CD14-positive monocyte (primary cell): Measurements from ENCODE around the gene OXNAD1. TPM values are rescaled to one million over a fixed set of nuclear protein-coding genes. Genes with fewer than 3 reads are reported as not detected.
"Not testable (repeated sequence)": the region's sequence is repeated elsewhere in the genome, so short reads cannot be mapped to it uniquely, and the experiment has no call there.

Source experiments
- DNase-seq, 3 donors: peaks; one replicate each; pipeline ENCODE4 v3.0.0-alpha.2; 2011 to 2022
- H2AFZ ChIP-seq: 2 replicates; pipeline ENCODE4 v1.6.0; 2012; ENCODE audit warnings: mild to moderate bottlenecking, low read depth, low read length, inconsistent platforms; ENCODE audit not compliant: insufficient read depth, poor library complexity, severe bottlenecking
- H3K27ac ChIP-seq, 2 donors: 1 replicate in 1 of 2; 2 replicates in 1 of 2; pipeline ENCODE4 v1.5.1; 2012 to 2013; ENCODE audit warnings: low read length in 2 of 2, control low read depth in 1 of 2, inconsistent platforms in 1 of 2, low read depth in 1 of 2, mild to moderate bottlenecking in 1 of 2
- H3K27me3 ChIP-seq, 2 donors: one replicate each; pipeline versions ENCODE4 v1.6.0 to v1.6.1; 2011 to 2013; ENCODE audit warnings: low read length in 2 of 2; ENCODE audit not compliant: control insufficient read depth in 2 of 2, insufficient read depth in 2 of 2
- H3K36me3 ChIP-seq, 2 donors: replicated peaks in 1 of 2; 1 replicate in 1 of 2; 2 replicates in 1 of 2; pipeline versions ENCODE4 v1.5.1 to v1.6.1; 2012 to 2013; ENCODE audit warnings: low read length in 2 of 2, control low read depth in 1 of 2, inconsistent platforms in 1 of 2, mild to moderate bottlenecking in 1 of 2; ENCODE audit not compliant: insufficient read depth in 2 of 2, control insufficient read depth in 1 of 2
- H3K4me1 ChIP-seq, 2 donors: 1 replicate in 1 of 2; 2 replicates in 1 of 2; pipeline versions ENCODE4 v1.5.1 to v1.6.1; 2012 to 2013; ENCODE audit warnings: low read length in 2 of 2, control low read depth in 1 of 2, inconsistent platforms in 1 of 2, mild to moderate bottlenecking in 1 of 2, moderate library complexity in 1 of 2; ENCODE audit not compliant: insufficient read depth in 2 of 2, control insufficient read depth in 1 of 2
- H3K4me2 ChIP-seq: replicated peaks from 2 replicates; pipeline ENCODE3; 2012; ENCODE audit warnings: low read length, moderate library complexity, mild to moderate bottlenecking; ENCODE audit not compliant: poor library complexity, severe bottlenecking; ENCODE audit errors: extremely low read depth
- H3K4me3 ChIP-seq, 3 experiments: fragments of 200-600 bp in 1 of 3; sonication (generic) in 1 of 3; replicated peaks in 1 of 3; 1 replicate in 2 of 3; 2 replicates in 1 of 3; pipeline ENCODE4 v1.5.1; 2011 to 2013; ENCODE audit warnings: low read length in 3 of 3, mild to moderate bottlenecking in 3 of 3, control low read depth in 2 of 3, low read depth in 2 of 3, inconsistent platforms in 1 of 3, moderate library complexity in 1 of 3
- H3K79me2 ChIP-seq: 2 replicates; pipeline ENCODE4 v1.6.0; 2012; ENCODE audit warnings: mild to moderate bottlenecking, control low read depth, inconsistent platforms, low read length, moderate library complexity; ENCODE audit not compliant: insufficient read depth
- H3K9ac ChIP-seq: 2 replicates; pipeline ENCODE4 v1.6.0; 2017; ENCODE audit warnings: low read length, mild to moderate bottlenecking; ENCODE audit not compliant: insufficient read depth, poor library complexity, severe bottlenecking
- H3K9me3 ChIP-seq, 2 donors: replicated peaks in 1 of 2; 1 replicate in 1 of 2; 2 replicates in 1 of 2; pipeline versions ENCODE4 v1.5.1 to v1.6.1; 2012 to 2013; ENCODE audit warnings: low read length in 2 of 2, control low read depth in 1 of 2; ENCODE audit not compliant: control insufficient read depth in 1 of 2, insufficient read depth in 1 of 2
- H4K20me1 ChIP-seq: 2 replicates; pipeline ENCODE4 v1.6.0; 2012; ENCODE audit warnings: mild to moderate bottlenecking, low read length, control low read depth, moderate library complexity; ENCODE audit not compliant: insufficient read depth
- H3K27ac Mint-ChIP-seq, 7 donors: one replicate each; pipeline ENCODE4 v1.8.0; 2020; ENCODE audit warnings: mild to moderate bottlenecking in 7 of 7, mixed read lengths in 7 of 7, moderate library complexity in 6 of 7, inconsistent platforms in 2 of 7
- H3K27me3 Mint-ChIP-seq, 3 donors: one replicate each; pipeline ENCODE4 v1.8.0; 2021 to 2022; ENCODE audit warnings: low read depth in 3 of 3, mild to moderate bottlenecking in 3 of 3, mixed read lengths in 3 of 3, moderate library complexity in 3 of 3, inconsistent platforms in 1 of 3
- H3K36me3 Mint-ChIP-seq, 2 donors: one replicate each; pipeline ENCODE4 v1.8.0; 2020; ENCODE audit warnings: mixed read lengths in 2 of 2, inconsistent platforms in 1 of 2, mild to moderate bottlenecking in 1 of 2
- H3K4me1 Mint-ChIP-seq: one replicate; pipeline ENCODE4 v1.8.0; 2020; ENCODE audit warnings: mild to moderate bottlenecking, mixed read lengths
- H3K4me3 Mint-ChIP-seq, 2 donors: one replicate each; pipeline ENCODE4 v1.8.0; 2020; ENCODE audit warnings: mild to moderate bottlenecking in 2 of 2, mixed read lengths in 2 of 2, moderate library complexity in 1 of 2
- H3K9me3 Mint-ChIP-seq, 7 donors: one replicate each; pipeline ENCODE4 v1.8.0; 2020 to 2022; ENCODE audit warnings: mixed read lengths in 7 of 7, mild to moderate bottlenecking in 6 of 7, moderate library complexity in 6 of 7, inconsistent platforms in 2 of 7
- WGBS: methylation state at CpG from one replicate; pipeline ENCODE4 v1.1.5; 2013; ENCODE audit warnings: missing lambda C conversion rate; ENCODE audit not compliant: insufficient coverage; 5-methylcytosine and 5-hydroxymethylcytosine counted together
- intact Hi-C, 2 donors: fragments of 100-400 bp; cut with micrococcal nuclease; formaldehyde crosslinking; loops; one replicate each; pipeline versions ENCODE4 v1.15.0 to v1.15.1; 2023
- polyA plus RNA-seq, 3 donors: library from polyadenylated mRNA; depleted of rRNA in 1 of 3; unstranded in 2 of 3; stranded (reverse) in 1 of 3; fragments of 300-500 nt in 2 of 3; fragments of >200 nt in 1 of 3; fragmentation: Illumina TruSeq in 2 of 3; gene quantifications; 1 replicate in 2 of 3; 2 replicates in 1 of 3; pipeline ENCODE4 v1.2.3, GENCODE V29; 2012 to 2021
- TF ChIP-seq, protein P1 (sequence below): fragments of 200-600 bp; IDR thresholded peaks from one replicate; pipeline ENCODE4 v1.8.0; 2022; ENCODE audit warnings: antibody characterized with exemption, mild to moderate bottlenecking

The OXNAD1 gene
- polyA plus RNA-seq, 3 donors, result 3.7 to 5.1 (median 4.4) TPM

DNA sequence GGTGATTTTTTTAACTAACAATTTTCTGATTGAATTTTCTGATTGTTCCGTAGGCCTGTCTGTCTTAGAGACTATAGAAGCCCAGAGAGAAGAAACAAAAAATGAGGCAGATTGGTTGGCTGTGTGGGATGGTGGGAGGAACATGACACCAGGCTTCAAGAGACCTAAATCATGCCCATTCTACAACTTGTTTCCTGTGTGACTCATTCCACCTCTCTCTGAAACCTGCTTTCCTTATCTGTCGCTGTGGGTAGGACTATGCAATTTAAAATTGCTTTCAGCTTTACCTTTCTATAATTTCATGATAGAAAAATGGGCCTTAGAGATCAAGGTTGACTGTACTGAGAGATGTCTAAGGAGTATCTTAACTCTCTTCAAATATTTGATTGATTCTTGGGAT is 44.5 kb downstream of the OXNAD1 start:
- H3K27ac ChIP-seq, result no peak overlapping the region
- WGBS, result no CpG with 5 or more reads among the region's 2 CpGs
- Mint-ChIP-seq H3K27me3 (no peaks in the 10 kb centered on the region), H3K36me3 (peaks cover 61 to 67% of the 10 kb centered on the region in 2 donors), H3K4me3 (no peak overlapping the region), H3K27ac (peak overlapping the region in 1 of 7 donors; percentile 52), H3K4me1 (peaks cover 15% of the 10 kb centered on the region), H3K9me3 (no peaks in the 10 kb centered on the region)
- H3K9me3 ChIP-seq, result no peaks in the 10 kb centered on the region
- no peak overlapping the region for H3K4me2 ChIP-seq
- TF ChIP-seq, protein P1, sequence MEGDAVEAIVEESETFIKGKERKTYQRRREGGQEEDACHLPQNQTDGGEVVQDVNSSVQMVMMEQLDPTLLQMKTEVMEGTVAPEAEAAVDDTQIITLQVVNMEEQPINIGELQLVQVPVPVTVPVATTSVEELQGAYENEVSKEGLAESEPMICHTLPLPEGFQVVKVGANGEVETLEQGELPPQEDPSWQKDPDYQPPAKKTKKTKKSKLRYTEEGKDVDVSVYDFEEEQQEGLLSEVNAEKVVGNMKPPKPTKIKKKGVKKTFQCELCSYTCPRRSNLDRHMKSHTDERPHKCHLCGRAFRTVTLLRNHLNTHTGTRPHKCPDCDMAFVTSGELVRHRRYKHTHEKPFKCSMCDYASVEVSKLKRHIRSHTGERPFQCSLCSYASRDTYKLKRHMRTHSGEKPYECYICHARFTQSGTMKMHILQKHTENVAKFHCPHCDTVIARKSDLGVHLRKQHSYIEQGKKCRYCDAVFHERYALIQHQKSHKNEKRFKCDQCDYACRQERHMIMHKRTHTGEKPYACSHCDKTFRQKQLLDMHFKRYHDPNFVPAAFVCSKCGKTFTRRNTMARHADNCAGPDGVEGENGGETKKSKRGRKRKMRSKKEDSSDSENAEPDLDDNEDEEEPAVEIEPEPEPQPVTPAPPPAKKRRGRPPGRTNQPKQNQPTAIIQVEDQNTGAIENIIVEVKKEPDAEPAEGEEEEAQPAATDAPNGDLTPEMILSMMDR, result no peak
- H3K79me2 ChIP-seq, result no peaks in the 10 kb centered on the region
- no peak overlapping the region for H2AFZ ChIP-seq
- H3K4me3 ChIP-seq, result no peak overlapping the region
- no peaks in the 10 kb centered on the region for H3K27me3 ChIP-seq
- H3K9ac ChIP-seq, result no peak overlapping the region
- H3K36me3 ChIP-seq, result peaks cover 21 to 62% of the 10 kb centered on the region in 2 donors
- peak in 1 of 3 donors; percentile 15 for DNase-seq
- H3K4me1 ChIP-seq, result no peaks in the 10 kb centered on the region
- intact Hi-C loops, result no loop called here
- H4K20me1 ChIP-seq, result no peaks in the 10 kb centered on the region

DNA sequence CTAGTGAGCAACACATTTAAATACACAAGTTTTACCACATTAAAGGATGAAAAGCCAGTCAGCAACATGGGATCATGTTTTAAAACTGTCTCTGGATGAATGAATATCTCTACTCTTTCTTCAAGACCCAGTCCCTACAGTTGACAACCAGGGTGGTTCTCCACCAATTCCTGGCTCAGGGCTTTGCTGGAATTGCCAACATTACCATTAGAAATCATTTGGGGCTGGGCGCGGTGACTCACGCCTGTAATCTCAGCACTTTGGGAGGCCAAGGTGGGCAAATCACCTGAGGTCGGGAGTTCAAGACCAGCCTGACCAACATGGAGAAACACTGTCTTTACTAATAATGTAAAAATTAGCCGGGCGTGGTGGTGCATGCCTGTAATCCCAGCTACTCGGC is 45.5 kb downstream of the OXNAD1 start:
- H3K9ac ChIP-seq, H3K79me2 ChIP-seq, H3K27ac ChIP-seq, H3K27me3 Mint-ChIP-seq, H4K20me1 ChIP-seq, H3K4me1 ChIP-seq, H3K4me3 Mint-ChIP-seq, H3K27me3 ChIP-seq, intact Hi-C loops, H2AFZ ChIP-seq, H3K4me3 ChIP-seq, H3K9me3 ChIP-seq, H3K27ac Mint-ChIP-seq, H3K9me3 Mint-ChIP-seq, H3K4me2 ChIP-seq, DNase-seq: not testable (repeated sequence)
- peaks cover 24 to 62% of the 10 kb centered on the region in 2 donors for H3K36me3 ChIP-seq
- WGBS, result 100% methylated on average over 3 of the region's 7 CpGs
- peaks cover 15% of the 10 kb centered on the region for H3K4me1 Mint-ChIP-seq
- peaks cover 62 to 67% of the 10 kb centered on the region in 2 donors for H3K36me3 Mint-ChIP-seq
